WTC11 (cell line): Measurements from ENCODE around the gene VSIR. TPM values are rescaled to one million over a fixed set of nuclear protein-coding genes. Genes with fewer than 3 reads are reported as not detected.
A peak's percentile ranks its signal among the peaks of the same experiment; 100 is the strongest.

Experiments used
- ATAC-seq: fragments of 200-7000 bp; cut with Tn5 transposase; 2 replicates; pipeline ENCODE4 v1.10.0; 2021; ENCODE audit warnings: mild to moderate bottlenecking, moderate library complexity
- CTCF ChIA-PET: fragments of 300-600 bp; sonication (Branson Sonifier 250); formaldehyde crosslinking; loops from one replicate; lab custom pipeline; 2021; ENCODE audit warnings: antibody characterized with exemption; lab: Charles Lee
- POLR2A ChIA-PET: fragments of 350-600 bp; sonication (Branson Sonifier 250); formaldehyde crosslinking; loops from one replicate; lab custom pipeline; 2021; ENCODE audit warnings: antibody characterized with exemption; lab: Charles Lee
- DNase-seq: peaks from one replicate; pipeline ENCODE4 v3.0.0; 2021; ENCODE audit warnings: low spot score
- H3K27ac Mint-ChIP-seq: 2 replicates; pipeline ENCODE4 v1.8.0; 2021; ENCODE audit warnings: mixed read lengths
- H3K27me3 Mint-ChIP-seq: 2 replicates; pipeline ENCODE4 v1.8.0; 2021; ENCODE audit warnings: low read depth, mild to moderate bottlenecking, moderate library complexity, mixed read lengths
- H3K36me3 Mint-ChIP-seq: 2 replicates; pipeline ENCODE4 v1.8.0; 2021; ENCODE audit warnings: mixed read lengths
- H3K4me1 Mint-ChIP-seq: 2 replicates; pipeline ENCODE4 v1.8.0; 2022; ENCODE audit warnings: mixed read lengths
- H3K4me3 Mint-ChIP-seq: 2 replicates; pipeline ENCODE4 v1.8.0; 2021; ENCODE audit warnings: mild to moderate bottlenecking, moderate library complexity, mixed read lengths
- H3K9me3 Mint-ChIP-seq: 2 replicates; pipeline ENCODE4 v1.8.0; 2021; ENCODE audit warnings: mixed read lengths
- CBFB ChIP-seq: sonication (generic); formaldehyde crosslinking; IDR thresholded peaks from 2 replicates; pipeline ENCODE4 v1.8.1; 2022; ENCODE audit warnings: mild to moderate bottlenecking, low read depth, missing genetic modification reagents
- CREB1 ChIP-seq: sonication (generic); formaldehyde crosslinking; IDR thresholded peaks from 2 replicates; pipeline ENCODE4 v1.8.0; 2023; ENCODE audit warnings: mild to moderate bottlenecking, missing genetic modification reagents
- GABPB1 ChIP-seq: sonication (generic); formaldehyde crosslinking; IDR thresholded peaks from 2 replicates; pipeline ENCODE4 v1.8.1; 2023; ENCODE audit warnings: mild to moderate bottlenecking, missing genetic modification reagents
- NR2C2 ChIP-seq: sonication (generic); formaldehyde crosslinking; IDR thresholded peaks from 2 replicates; pipeline ENCODE4 v1.8.0; 2022; ENCODE audit warnings: mild to moderate bottlenecking, missing genetic modification reagents
- SMAD4 ChIP-seq: sonication (generic); formaldehyde crosslinking; IDR thresholded peaks from 2 replicates; pipeline ENCODE4 v1.8.0; 2022; ENCODE audit warnings: mild to moderate bottlenecking, missing genetic modification reagents
- TP53 ChIP-seq: sonication (generic); formaldehyde crosslinking; IDR thresholded peaks from 2 replicates; pipeline ENCODE4 v1.8.1; 2023; ENCODE audit warnings: mild to moderate bottlenecking, missing genetic modification reagents
- ZNF121 ChIP-seq: sonication (generic); formaldehyde crosslinking; IDR thresholded peaks from 2 replicates; pipeline ENCODE4 v1.8.0; 2023; ENCODE audit warnings: missing genetic modification reagents
- ZNF219 ChIP-seq: sonication (generic); formaldehyde crosslinking; IDR thresholded peaks from 2 replicates; pipeline ENCODE4 v1.8.0; 2023; ENCODE audit warnings: missing genetic modification reagents, mild to moderate bottlenecking, borderline replicate concordance
- total RNA-seq: library from RNA; stranded (reverse); gene quantifications from 3 replicates; pipeline ENCODE4 v1.2.3, GENCODE V29; 2021
- TF ChIP-seq, protein P1 (sequence below): sonication (generic); formaldehyde crosslinking; IDR thresholded peaks from 2 replicates; pipeline ENCODE4 v1.8.0; 2022; ENCODE audit warnings: missing genetic modification reagents
- TF ChIP-seq, protein P2 (sequence below): sonication (generic); formaldehyde crosslinking; IDR thresholded peaks from 2 replicates; pipeline ENCODE4 v1.8.1; 2022; ENCODE audit warnings: low read depth, missing genetic modification reagents, borderline replicate concordance
- TF ChIP-seq, protein P3 (sequence below): fragments of 250-450 bp; sonication (Bioruptor Pico); IDR thresholded peaks from 2 replicates; pipeline ENCODE4 v1.8.0; 2021; ENCODE audit warnings: mild to moderate bottlenecking
- TF ChIP-seq, protein P4 (sequence below): sonication (generic); formaldehyde crosslinking; IDR thresholded peaks from 2 replicates; pipeline ENCODE4 v1.8.1; 2023; ENCODE audit warnings: mild to moderate bottlenecking, missing genetic modification reagents
- TF ChIP-seq, protein P5 (sequence below): sonication (generic); formaldehyde crosslinking; IDR thresholded peaks from 2 replicates; pipeline ENCODE4 v1.8.0; 2022; ENCODE audit warnings: mild to moderate bottlenecking, missing genetic modification reagents
- TF ChIP-seq, protein P6 (sequence below): sonication (generic); formaldehyde crosslinking; IDR thresholded peaks from 2 replicates; pipeline ENCODE4 v1.8.1; 2022; ENCODE audit warnings: low read depth, mild to moderate bottlenecking, moderate library complexity, missing genetic modification reagents, borderline replicate concordance
- TF ChIP-seq, protein P7 (sequence below): sonication (generic); formaldehyde crosslinking; IDR thresholded peaks from 2 replicates; pipeline ENCODE4 v1.8.1; 2023; ENCODE audit warnings: mild to moderate bottlenecking, missing genetic modification reagents

Gene VSIR
- total RNA-seq, 1 experiment from 2014 or later: 0.74 TPM

DNA sequence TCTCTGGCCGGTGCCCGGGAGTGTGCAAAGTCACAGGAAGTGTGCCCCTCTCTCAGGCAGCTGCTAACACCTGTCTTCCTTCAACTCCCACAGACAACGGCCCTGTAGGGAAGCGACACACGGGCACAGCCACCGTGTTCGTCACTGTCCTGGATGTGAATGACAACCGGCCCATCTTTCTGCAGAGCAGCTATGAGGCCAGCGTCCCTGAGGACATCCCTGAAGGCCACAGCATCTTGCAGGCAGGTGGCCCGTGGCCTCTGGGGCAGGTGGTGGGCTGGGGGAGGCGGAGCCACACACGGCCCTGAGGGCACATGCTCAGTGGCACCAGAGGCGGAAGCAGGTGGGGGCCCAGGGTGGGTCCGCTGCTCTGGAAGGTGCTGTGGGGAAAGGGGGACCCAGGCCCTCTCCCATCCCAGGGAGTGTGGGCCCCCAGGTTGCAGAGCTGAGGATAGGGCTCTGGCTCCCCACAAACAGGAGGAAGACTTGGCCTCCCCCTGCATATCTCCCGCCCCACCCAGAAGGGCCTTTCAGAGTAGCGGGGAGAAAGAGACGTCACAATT lies 60.7 kb downstream of the VSIR start:
- no peaks in the 10 kb centered on the region for H3K9me3 Mint-ChIP-seq
- ChIA-PET CTCF (interaction anchor here (0.9 to 4.6 kb wide), 9 partner anchors 15 to 394 kb away, joined by 3 to 34 read pairs (median 5); partner anchors contain the start of genes CDH23 and SLC29A3), POLR2A (no interaction called here)
- H3K27ac Mint-ChIP-seq: peak overlapping the region; percentile 49; the same call in 1 of the 2 replicates
- DNase-seq (no peak), ATAC-seq (no peak)
- no peaks in the 10 kb centered on the region; the same call in 1 of the 2 replicates for H3K27me3 Mint-ChIP-seq
- H3K4me1 Mint-ChIP-seq: peaks cover 11% of the 10 kb centered on the region
- H3K36me3 Mint-ChIP-seq: no peaks in the 10 kb centered on the region
- TF ChIP-seq, protein P1, sequence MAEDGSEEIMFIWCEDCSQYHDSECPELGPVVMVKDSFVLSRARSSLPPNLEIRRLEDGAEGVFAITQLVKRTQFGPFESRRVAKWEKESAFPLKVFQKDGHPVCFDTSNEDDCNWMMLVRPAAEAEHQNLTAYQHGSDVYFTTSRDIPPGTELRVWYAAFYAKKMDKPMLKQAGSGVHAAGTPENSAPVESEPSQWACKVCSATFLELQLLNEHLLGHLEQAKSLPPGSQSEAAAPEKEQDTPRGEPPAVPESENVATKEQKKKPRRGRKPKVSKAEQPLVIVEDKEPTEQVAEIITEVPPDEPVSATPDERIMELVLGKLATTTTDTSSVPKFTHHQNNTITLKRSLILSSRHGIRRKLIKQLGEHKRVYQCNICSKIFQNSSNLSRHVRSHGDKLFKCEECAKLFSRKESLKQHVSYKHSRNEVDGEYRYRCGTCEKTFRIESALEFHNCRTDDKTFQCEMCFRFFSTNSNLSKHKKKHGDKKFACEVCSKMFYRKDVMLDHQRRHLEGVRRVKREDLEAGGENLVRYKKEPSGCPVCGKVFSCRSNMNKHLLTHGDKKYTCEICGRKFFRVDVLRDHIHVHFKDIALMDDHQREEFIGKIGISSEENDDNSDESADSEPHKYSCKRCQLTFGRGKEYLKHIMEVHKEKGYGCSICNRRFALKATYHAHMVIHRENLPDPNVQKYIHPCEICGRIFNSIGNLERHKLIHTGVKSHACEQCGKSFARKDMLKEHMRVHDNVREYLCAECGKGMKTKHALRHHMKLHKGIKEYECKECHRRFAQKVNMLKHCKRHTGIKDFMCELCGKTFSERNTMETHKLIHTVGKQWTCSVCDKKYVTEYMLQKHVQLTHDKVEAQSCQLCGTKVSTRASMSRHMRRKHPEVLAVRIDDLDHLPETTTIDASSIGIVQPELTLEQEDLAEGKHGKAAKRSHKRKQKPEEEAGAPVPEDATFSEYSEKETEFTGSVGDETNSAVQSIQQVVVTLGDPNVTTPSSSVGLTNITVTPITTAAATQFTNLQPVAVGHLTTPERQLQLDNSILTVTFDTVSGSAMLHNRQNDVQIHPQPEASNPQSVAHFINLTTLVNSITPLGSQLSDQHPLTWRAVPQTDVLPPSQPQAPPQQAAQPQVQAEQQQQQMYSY (CRISPR knock-in tag): 0 out of 2 replicates have a peak, but pooled peaks have one; percentile 19
- TF ChIP-seq, protein P2, sequence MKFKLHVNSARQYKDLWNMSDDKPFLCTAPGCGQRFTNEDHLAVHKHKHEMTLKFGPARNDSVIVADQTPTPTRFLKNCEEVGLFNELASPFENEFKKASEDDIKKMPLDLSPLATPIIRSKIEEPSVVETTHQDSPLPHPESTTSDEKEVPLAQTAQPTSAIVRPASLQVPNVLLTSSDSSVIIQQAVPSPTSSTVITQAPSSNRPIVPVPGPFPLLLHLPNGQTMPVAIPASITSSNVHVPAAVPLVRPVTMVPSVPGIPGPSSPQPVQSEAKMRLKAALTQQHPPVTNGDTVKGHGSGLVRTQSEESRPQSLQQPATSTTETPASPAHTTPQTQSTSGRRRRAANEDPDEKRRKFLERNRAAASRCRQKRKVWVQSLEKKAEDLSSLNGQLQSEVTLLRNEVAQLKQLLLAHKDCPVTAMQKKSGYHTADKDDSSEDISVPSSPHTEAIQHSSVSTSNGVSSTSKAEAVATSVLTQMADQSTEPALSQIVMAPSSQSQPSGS: no peak
- no peak overlapping the region for H3K4me3 Mint-ChIP-seq

DNA sequence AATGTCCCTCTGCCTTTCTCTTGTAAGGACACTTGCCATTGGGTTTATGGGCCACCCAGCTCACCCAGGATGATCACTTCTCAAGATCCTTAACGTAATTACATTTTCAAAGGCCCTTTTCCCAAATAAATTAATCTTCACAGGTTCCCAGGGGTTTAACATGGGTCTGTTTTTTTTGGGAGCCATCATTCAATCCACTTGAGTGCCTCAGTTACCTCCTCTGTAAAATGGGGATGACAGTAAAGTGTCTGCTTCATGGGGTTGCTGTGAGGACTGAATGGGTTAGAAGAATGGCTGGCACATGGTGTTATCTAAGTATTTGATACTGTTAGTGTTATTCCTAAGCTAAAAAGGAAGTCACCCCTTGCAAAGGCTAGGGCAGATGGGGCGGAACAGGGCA lies 61.1 kb downstream of the VSIR start:
- Mint-ChIP-seq H3K9me3 (no peaks in the 10 kb centered on the region), H3K4me3 (no peak overlapping the region), H3K4me1 (peaks cover 11% of the 10 kb centered on the region), H3K27ac (no peak overlapping the region; the same call in 1 of the 2 replicates), H3K36me3 (no peaks in the 10 kb centered on the region), H3K27me3 (no peaks in the 10 kb centered on the region; the same call in 1 of the 2 replicates)
- no peak for DNase-seq
- ChIA-PET POLR2A (no interaction called here), CTCF (interaction anchor here (1.4 to 4.6 kb wide), 4 partner anchors 15 to 368 kb away, joined by 3 to 34 read pairs (median 6); partner anchors contain the start of gene CDH23)
- TF ChIP-seq CREB1 (CRISPR knock-in tag): no peak
- TF ChIP-seq, protein P3, sequence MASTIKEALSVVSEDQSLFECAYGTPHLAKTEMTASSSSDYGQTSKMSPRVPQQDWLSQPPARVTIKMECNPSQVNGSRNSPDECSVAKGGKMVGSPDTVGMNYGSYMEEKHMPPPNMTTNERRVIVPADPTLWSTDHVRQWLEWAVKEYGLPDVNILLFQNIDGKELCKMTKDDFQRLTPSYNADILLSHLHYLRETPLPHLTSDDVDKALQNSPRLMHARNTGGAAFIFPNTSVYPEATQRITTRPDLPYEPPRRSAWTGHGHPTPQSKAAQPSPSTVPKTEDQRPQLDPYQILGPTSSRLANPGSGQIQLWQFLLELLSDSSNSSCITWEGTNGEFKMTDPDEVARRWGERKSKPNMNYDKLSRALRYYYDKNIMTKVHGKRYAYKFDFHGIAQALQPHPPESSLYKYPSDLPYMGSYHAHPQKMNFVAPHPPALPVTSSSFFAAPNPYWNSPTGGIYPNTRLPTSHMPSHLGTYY (CRISPR knock-in tag): no peak
- TF ChIP-seq, protein P4, sequence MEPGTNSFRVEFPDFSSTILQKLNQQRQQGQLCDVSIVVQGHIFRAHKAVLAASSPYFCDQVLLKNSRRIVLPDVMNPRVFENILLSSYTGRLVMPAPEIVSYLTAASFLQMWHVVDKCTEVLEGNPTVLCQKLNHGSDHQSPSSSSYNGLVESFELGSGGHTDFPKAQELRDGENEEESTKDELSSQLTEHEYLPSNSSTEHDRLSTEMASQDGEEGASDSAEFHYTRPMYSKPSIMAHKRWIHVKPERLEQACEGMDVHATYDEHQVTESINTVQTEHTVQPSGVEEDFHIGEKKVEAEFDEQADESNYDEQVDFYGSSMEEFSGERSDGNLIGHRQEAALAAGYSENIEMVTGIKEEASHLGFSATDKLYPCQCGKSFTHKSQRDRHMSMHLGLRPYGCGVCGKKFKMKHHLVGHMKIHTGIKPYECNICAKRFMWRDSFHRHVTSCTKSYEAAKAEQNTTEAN (CRISPR knock-in tag): no peak
- no peak for ATAC-seq

DNA sequence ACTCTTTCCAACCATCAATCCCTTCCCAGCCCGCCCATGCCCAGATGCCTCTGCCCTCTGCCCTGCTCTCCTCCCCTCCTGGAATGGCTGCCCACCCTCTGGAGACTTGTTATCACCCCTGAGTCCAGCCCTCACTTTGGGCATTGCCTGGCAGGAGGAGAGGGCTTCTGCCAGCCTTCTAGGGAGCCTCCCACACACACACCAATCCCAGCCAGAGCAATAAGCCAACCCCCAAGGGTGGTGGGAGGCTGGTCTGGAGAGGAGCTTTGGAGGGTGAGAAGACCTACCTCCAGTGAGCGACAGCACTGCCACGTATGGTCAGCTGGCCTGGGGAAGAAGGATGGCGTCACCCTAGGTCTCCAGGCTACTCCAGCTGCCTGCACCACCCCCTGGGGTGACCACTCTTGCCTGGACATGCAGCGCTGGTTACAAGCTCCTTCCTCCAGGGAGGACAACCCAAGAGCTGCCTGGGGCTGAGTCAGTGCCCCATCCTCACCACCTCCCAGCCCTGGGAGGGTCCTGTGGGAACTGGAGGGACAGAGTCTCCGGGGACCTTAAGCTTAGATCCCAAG lies 62.2 kb downstream of the VSIR start:
- H3K27me3 Mint-ChIP-seq: no peaks in the 10 kb centered on the region; the same call in 1 of the 2 replicates
- no peak for DNase-seq
- CTCF ChIA-PET: interaction anchor here (0.6 to 4.6 kb wide), 6 partner anchors 9 to 367 kb away, joined by 3 to 34 read pairs (median 3); partner anchors contain the start of gene C10orf105
- no peak overlapping the region for H3K4me3 Mint-ChIP-seq
- H3K9me3 Mint-ChIP-seq: no peaks in the 10 kb centered on the region
- TF ChIP-seq GABPB1: no peak
- TF ChIP-seq, all 79 proteins: peak for 0
- no peaks in the 10 kb centered on the region for H3K36me3 Mint-ChIP-seq
- POLR2A ChIA-PET: no interaction called here
- H3K4me1 Mint-ChIP-seq: peaks cover 11% of the 10 kb centered on the region
- no peak for ATAC-seq
- no peak overlapping the region for H3K27ac Mint-ChIP-seq

DNA sequence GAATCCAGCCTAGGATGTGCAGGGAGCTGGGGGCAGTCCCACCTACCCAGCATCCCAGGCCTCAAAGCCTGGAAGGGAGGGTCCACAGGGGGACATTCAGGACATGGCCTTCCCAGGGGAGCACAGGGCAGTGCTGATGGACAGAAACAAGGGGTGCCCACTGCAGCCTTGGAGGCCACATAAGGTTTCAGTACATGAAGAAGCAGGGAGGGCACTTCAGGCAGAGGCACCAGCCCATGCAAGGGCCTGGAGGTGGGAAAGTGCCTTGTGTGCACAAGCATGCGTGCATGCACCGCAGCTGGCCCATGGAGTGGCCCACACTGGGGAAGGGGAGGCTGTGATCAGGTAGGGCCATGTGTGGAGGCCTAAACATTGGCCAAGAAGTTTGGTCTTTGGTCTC lies 62.8 kb downstream of the VSIR start:
- DNase-seq (no peak), ATAC-seq (no peak)
- CTCF ChIA-PET: interaction anchor here (4.6 kb wide), 1 partner anchor 13 kb away, joined by 34 read pairs; no protein-coding TSS in a partner anchor
- H3K9me3 Mint-ChIP-seq: no peaks in the 10 kb centered on the region
- H3K36me3 Mint-ChIP-seq: no peaks in the 10 kb centered on the region
- peaks cover 11% of the 10 kb centered on the region for H3K4me1 Mint-ChIP-seq
- POLR2A ChIA-PET: no interaction called here
- H3K27me3 Mint-ChIP-seq: no peaks in the 10 kb centered on the region; the same call in 1 of the 2 replicates
- no peak overlapping the region for H3K27ac Mint-ChIP-seq
- no peak overlapping the region for H3K4me3 Mint-ChIP-seq
- TF ChIP-seq, protein P5, sequence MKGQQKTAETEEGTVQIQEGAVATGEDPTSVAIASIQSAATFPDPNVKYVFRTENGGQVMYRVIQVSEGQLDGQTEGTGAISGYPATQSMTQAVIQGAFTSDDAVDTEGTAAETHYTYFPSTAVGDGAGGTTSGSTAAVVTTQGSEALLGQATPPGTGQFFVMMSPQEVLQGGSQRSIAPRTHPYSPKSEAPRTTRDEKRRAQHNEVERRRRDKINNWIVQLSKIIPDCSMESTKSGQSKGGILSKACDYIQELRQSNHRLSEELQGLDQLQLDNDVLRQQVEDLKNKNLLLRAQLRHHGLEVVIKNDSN (CRISPR knock-in tag): no peak
- TF ChIP-seq NR2C2 (no peak), ZNF219 (CRISPR knock-in tag) (no peak), SMAD4 (CRISPR knock-in tag) (no peak), CBFB (no peak), TP53 (CRISPR knock-in tag) (no peak), ZNF121 (CRISPR knock-in tag) (no peak), GABPB1 (no peak)
- TF ChIP-seq, protein P6, sequence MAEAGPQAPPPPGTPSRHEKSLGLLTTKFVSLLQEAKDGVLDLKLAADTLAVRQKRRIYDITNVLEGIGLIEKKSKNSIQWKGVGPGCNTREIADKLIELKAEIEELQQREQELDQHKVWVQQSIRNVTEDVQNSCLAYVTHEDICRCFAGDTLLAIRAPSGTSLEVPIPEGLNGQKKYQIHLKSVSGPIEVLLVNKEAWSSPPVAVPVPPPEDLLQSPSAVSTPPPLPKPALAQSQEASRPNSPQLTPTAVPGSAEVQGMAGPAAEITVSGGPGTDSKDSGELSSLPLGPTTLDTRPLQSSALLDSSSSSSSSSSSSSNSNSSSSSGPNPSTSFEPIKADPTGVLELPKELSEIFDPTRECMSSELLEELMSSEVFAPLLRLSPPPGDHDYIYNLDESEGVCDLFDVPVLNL: no peak
- TF ChIP-seq, protein P7, sequence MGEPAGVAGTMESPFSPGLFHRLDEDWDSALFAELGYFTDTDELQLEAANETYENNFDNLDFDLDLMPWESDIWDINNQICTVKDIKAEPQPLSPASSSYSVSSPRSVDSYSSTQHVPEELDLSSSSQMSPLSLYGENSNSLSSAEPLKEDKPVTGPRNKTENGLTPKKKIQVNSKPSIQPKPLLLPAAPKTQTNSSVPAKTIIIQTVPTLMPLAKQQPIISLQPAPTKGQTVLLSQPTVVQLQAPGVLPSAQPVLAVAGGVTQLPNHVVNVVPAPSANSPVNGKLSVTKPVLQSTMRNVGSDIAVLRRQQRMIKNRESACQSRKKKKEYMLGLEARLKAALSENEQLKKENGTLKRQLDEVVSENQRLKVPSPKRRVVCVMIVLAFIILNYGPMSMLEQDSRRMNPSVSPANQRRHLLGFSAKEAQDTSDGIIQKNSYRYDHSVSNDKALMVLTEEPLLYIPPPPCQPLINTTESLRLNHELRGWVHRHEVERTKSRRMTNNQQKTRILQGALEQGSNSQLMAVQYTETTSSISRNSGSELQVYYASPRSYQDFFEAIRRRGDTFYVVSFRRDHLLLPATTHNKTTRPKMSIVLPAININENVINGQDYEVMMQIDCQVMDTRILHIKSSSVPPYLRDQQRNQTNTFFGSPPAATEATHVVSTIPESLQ (CRISPR knock-in tag): no peak
